GM19397 (cell line): ENCODE data around the gene OR5A2.
A peak's percentile ranks its signal among the peaks of the same experiment; 100 is the strongest.
"Not testable (repeated sequence)": the region's sequence is repeated elsewhere in the genome, so short reads cannot be mapped to it uniquely, and the experiment has no call there.

Experiments
- ATAC-seq: cut with Tn5 transposase; IDR thresholded peaks from one replicate; pipeline ENCODE4 v1.9.1; 2021; ENCODE audit warnings: mild to moderate bottlenecking, moderate library complexity; ENCODE audit not compliant: unreplicated experiment

OR5A2 gene

GRCh38 chr11:59400461-59401261, 25.6 kb downstream of the OR5A2 start:
- no peak for ATAC-seq

GRCh38 chr11:59394186-59394585, 32.0 kb downstream of the OR5A2 start:
- no peak for ATAC-seq

GRCh38 chr11:59380263-59381059, 45.8 kb downstream of the OR5A2 start:
- ATAC-seq: peak; percentile 87

GRCh38 chr11:59372324-59372723, 53.9 kb downstream of the OR5A2 start:
- ATAC-seq: not testable (repeated sequence)

- ATAC-seq: no peak
Measured at GRCh38 chr11:59368238-59369022, 57.8 kb downstream of the OR5A2 start.
